Occipital lobe (tissue), 2 donors: Measurements from ENCODE around the gene UCP3. TPM values are rescaled to one million over a fixed set of nuclear protein-coding genes. Genes with fewer than 3 reads are reported as not detected.
A peak's percentile ranks its signal among the peaks of the same experiment; 100 is the strongest.

Experiments used
- DNase-seq: peaks from one replicate; lab custom pipeline; 2025; lab: John Stamatoyannopoulos, UW
- total RNA-seq: library from RNA; depleted of rRNA; stranded (reverse); fragments of >200 nt; gene quantifications from one replicate; pipeline ENCODE4 v1.2.3, GENCODE V29; 2014

Gene UCP3
- total RNA-seq, 1 donor from 2014 or later: 0.62 TPM

DNA sequence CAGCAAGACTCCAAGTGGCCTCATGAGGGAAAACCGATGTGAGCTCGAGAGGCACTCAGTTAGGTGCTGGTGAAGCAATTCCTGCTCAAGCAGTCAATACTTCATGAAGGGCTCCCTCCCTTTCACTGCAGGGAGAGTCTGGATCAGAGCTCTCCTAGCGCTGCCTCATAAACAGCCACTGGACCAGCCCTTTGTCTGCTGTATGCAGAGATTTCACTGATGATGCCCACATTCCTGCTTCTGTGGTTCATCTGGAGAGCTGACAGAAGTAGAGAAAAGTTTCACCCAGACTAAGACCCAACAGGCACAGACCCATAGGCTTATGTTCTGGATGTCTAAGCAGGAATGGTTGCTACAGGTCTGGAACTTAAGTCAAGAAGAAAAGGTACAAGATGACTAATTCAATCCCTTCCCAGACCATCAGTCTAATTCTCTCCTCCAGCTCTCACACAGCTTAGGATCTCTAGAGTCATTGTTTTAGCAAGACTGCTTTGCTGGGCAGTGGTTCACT lies 30.3 kb downstream of the UCP3 start:
- DNase-seq: no peak

DNA sequence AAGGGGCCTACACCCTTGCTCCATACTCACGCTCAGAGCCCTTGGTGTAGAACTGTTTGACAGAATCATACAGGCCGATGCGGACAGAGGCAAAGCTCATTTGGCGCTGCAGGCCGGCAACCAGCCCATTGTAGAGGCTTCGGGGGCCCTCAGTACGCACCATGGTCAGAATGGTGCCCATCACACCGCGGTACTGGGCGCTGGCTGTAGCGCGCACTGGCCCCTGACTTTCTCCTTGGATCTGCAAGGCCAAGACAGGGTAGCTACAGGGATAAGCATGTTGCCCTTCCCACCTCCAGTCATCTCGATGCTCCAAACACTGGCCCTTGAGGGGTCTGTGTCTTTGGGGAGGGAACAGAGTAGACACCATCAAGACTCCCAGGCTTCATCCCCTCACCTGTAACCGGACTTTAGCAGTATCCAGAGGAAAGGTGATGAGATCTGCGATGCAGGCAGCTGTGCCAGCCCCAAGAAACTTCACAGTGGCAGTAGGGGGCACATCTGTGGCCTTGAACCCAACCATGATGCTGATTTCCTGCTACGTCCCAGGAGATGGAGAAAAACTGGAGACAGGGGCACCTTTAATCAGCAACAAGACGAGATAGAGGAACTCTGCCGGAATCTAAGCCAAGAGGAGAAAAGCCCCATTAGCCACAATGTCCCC lies 30.9 kb downstream of the UCP3 start:
- DNase-seq: no peak

DNA sequence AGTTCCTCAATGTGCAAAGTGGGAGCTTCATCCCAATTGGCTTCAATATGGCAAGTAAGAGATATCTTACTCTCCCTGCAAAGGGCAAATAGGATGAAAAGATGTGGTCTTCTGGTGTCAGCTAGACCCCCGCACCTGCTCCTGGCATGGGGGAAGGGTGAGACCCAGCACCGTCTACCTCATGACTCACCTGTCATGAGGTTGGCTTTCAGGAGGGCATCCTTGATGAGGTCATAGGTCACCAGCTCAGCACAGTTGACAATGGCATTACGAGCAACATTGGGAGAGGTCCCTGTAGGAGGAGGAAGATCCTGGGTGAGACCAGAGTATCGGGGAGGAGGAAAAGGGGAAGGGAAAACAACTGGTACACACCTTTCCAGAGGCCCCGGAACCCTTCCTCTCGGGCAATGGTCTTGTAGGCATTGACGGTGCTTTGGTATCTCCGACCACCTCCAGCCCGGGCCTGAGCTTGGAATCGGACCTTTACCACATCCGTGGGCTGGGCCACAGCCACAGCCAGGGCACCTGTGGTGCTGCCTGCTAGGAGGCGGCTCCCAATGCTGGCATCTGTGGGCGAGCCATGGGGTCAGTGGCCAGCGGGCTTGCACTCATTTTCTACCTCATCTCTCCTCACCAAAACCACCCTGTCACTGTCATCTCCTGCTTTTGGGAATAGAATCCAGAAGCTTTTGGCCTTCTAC lies 32.3 kb downstream of the UCP3 start:
- no peak for DNase-seq

DNA sequence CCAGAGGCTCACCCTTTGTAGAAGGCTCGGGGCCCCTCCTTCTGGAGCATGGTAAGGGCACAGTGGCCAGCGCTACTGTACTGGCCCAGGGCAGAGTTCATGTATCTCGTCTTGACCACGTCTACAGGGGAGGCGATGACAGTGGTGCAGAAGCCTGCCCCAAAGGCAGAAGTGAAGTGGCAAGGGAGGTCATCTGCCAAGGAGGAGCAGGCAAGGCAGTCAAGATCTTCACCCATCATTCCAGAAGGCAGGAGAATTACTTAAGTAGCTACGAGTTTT lies 33.5 kb downstream of the UCP3 start:
- DNase-seq: no peak

DNA sequence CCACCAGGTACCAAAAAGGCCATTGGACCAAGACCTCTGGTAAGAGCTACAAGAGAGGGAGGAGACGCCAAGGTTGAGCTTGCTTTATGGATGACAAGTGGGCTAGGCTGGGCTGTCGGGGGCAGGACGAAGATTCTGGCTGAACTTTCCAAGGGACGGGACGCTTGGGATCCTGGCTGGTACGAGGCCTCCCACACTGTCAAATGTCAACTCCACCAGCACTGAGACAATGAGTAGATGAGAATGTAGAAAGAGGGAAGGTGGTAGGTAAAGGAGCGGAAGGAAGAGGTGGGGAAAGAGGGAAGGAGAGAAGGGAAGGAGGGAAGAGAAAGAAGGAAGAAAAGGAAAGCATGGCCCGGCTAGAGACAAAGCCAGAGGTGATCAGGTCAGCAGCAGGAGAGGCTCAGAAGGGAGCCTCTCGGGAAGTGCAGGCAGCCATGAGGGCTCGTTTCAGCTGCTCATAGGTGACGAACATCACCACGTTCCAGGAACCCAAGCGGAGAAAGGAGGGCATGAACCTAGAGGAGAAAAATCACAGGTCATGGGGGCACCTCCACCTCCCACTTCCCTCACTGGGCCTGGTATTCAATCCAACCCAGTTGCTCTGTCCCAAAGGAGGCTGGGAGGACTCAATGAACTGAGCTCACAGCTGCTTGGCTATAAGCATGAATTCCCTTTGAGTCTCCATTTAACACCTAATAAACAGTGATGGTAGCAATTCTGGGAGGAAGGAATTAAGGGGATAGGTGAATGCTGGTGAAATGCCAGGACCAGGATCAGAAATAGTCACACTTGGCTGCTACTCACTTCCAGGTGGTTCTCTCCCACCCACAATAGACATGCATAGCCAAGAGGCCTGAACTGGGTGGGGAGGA lies 34.0 kb downstream of the UCP3 start:
- no peak for DNase-seq

DNA sequence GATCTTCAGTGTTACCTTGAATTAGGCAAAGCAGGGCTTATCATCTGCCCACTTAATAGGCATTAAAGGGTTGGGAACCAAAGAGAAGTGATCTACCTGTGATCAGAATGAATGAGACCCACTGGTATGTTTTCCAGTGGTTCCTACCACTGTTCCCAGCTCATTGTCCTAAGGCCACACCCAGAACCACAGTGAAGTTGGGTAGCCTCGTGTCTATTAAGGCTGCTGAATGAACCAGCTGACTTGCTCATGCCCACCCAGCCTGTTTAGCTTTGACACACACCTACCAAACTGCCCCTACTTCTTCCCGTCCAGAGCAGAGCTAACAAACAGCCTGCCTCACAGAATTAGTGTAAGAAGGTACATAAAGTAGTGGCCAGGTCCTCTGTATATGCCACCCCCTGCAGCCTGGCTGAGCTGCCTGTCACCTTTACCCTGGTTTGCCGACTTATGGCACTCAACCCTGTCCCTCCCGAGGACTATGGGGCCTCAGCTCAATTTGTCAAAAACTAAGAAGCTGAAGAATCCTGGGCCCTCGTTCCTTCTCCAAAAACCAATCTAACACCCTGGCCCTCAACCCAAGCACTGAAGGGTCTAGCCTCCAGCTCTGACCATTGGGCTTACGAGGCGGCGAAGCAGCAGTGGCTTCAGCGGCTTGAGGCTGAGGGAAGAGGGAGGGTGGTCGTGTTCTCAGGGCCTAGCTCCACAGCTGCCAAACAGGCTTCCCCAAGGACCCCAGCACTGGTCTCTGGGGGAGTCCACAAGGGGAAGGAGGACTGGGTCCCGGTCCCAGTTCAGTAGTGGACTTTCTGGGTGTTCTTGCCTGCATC lies 36.0 kb downstream of the UCP3 start:
- no peak for DNase-seq

DNA sequence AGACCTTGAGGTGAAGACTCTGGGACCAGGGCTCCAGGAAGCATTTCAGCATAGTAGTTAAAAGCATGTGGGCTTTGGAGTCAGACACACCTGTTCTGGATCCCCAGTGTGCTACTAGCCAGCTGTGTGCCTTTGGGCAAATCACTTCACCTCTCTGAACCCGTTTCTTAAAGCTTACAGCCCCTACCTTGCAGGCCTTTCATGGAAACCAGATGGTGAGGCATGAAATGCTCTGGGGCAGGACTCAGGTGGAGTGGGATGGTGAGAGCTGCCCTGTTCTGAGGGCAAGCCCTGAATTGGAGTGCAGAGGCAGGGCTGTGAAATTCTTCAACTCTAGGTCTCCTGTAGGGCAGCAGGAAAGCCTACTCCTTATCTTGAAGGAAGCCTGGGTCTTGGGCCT lies 36.7 kb downstream of the UCP3 start:
- no peak for DNase-seq

DNA sequence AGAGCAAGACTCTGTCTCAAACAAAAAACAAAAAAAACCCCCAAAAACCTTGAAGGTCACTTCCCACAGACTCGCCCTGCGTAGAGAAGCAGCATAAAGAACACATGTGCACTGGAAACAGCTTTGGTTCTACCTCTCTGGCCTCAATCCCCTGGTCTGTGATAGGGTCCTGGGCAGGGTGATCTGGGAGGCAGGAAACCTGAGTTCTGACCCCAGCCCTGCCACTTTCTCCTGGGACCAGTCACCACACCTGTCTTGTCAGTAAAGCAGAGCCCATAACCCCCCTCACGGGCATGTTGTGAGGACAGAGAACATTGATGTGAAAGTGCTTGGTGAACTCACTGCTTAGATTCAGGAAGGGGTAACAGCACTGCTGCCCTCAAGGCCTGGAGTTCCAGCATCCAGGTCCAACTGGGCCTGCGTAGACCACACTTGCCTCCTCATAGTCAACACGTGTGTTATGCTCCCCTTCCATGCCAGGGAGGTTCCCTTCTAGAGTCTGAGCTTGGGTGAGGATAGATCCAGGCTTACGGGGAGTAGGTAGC lies 37.6 kb downstream of the UCP3 start:
- DNase-seq: no peak

DNA sequence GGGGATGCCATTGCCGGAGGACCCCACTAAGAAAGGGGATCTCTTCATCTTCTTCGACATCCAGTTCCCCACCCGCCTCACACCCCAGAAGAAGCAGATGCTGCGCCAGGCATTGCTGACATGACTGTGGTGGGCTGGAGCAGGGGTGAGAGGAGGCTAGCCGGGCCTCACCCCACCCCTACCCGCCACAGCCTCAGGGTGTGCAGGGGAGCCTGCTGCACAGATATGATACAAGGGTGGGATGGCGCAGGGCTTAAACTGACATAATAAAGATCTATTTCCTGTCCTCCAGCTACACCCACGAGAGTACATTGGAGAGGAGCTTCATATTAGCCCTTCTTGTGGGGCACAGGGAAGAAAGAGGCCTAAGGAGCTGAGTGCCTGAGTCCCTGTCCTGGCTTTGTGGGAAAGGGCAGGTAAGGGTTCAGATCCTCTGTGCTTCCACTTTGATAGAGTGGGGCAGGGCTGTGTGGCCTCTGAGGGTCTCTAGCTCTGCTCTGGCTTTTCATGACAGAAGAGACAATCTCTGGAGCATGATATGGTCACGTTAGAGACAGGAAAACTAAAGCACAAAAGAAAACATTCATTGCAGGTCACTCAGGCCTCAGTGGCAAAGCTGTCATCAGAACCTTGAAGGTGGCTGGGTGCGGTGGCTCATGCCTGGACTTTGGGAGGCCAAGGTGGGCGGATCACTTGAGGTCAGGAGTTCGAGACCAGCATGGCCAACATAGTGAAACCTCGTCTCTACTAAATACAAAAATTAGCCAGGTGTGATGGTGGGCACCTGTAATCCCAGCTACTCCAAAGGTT lies 38.7 kb downstream of the UCP3 start:
- DNase-seq: no peak

DNA sequence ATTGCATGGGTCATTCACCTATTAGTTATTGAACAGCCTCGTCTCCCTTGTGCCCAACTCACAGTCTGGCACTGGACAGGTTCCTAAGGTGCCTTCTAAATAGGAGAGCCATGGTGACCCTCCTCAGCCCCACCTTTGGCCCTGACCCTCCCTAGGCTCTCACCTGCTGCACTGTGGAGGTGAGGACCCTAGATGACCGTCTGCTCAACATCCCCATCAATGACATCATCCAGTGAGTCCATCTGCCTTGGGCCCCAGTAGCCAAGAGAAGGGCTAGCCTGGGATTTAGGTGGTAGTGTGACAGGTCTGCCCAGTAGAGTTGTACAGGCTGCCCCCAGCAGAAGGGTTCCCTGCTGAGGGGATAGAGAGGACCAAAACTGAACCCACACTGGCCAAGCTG lies 39.8 kb downstream of the UCP3 start:
- DNase-seq: no peak

DNA sequence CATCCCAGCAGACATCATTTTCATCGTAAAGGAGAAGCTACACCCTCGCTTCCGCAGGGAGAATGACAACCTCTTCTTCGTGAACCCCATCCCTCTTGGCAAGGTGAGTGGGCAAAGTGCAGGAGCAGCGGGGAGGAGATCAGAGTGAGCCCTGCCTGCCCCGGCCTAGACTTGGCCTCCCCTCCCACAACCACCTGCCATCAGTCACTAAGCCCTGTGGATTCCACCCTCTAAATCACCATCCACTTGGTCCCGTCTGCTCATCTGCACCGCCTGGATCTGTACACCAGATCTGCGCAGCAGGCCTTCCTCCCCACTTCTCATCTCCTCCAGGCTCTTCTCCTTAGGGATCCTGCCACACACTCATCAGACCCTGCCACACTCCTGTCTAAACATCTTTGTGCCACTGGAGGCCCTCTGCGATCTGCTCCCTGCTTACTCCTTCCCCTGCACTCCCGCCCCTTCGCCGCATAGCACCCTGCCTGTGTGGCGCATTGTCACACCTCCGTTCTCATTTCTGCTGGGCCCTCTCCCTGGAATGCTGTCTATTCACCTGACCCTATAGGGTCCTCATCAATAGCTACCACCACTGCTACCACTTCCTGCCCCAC lies 40.4 kb downstream of the UCP3 start:
- no peak for DNase-seq

DNA sequence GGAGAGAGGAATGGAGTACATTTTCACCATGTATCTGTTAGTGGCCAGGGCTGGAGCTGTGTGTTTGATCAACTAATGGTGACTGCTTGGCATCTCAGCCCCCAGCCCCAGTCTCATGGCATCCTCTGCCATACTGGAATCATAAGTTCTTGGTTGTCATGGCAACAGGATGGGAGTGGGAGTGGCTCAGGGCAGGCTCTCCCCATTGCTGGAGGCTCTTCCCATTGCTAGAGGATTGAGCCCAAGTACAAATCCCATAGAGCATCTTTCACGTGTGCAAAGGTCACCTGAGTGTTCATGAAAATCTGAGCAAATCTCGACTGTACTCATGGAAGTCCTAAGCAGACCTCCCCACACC lies 43.1 kb downstream of the UCP3 start:
- DNase-seq: no peak

DNA sequence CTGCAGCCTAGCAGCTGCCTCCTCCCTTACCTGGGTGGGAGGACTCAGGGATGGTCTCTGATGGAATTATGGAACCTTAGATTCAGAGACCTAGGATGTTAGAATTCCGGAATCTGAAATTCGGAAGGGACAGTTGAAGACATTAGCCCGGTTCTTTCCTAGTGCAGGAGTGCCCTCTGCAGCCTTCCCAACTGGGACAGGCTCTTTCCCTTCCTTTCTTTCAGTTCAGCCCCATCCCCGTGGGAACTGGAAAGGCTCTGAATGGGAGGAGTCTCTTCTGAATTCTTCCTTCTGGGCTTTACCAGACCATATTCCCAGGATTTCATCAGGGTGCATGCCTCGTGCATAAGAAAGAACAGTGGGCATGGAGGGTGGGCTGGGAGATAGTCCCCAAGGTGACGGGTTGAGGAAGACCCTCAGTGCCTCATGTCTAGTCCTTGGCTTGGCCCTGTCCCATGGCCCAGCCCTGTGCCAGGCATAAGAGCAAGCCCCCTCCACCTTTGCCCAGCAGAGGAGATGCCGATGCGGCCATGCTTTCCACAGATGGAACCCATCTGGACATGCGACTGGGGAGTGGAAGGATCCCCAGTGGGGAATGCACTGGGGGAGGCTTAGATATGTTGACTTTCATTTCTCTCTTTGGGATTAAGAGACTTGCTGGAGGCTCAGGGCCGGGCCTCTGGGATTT lies 43.7 kb downstream of the UCP3 start:
- DNase-seq: no peak

DNA sequence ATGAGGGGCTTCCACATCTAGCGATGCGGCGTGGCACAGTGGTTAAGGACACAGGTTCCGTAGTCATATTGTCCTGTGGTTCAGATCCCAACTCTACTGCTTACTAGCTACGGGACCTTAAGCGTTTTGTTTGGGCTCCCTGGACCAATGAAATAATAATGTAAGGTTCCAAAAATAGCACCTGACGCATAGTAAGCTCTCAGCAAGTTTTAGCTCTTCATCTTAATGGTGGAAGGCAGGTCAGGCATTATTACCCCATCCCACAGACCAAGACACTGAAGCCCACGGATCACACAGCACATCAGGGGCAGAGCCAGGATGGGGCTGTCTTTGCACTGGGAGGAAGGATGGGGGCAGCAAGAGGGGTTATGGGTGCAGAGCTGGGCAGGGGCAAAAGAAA lies 45.0 kb downstream of the UCP3 start:
- DNase-seq: no peak

DNA sequence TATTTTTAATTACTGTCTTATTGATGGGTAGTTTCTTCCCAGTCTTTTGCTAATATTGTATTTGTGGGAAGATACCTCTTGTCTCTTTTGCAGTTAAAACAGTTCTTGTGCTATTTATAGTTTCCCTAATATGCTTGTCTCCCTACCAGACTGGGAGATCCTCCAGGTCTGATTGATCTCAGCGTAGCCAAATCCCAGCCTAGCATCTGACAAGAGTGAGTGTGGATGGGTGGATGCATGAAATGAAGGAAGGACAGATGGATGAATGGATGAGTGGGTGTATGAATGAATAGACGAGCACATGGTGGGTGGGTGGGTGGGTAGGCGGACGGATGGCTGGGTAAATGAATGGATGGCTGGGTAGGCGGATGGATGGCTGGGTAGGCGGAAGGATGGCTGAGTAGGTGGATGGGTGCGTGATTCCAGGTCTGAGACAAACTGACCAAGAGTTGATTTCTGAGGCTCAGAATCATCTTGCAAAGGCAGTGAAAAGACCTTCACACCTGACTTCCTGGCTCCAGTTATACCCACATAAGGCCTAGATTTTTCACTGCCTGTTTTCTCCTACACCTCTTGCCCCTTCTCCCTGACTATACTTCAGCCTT lies 46.7 kb downstream of the UCP3 start:
- no peak for DNase-seq

DNA sequence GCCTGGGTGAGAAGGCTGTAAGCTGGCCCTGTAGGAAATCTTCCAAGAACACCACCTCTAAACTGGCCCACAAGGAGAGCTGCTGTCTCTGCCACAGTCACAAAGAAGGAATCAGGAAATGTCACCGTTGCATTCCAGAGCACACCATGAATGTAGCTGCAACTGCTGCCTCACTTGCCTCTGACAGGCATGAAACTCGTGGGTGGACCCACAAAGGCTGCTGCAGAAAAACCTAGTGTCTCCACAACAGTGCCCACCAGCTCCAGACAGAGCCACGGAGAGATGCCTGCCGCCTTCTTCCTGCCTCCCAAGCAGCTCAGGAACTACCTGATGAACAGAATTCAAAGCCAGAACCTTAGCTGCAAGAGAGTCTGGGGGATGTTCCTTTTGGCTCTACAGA lies 47.6 kb downstream of the UCP3 start:
- peak; percentile 24 for DNase-seq

DNA sequence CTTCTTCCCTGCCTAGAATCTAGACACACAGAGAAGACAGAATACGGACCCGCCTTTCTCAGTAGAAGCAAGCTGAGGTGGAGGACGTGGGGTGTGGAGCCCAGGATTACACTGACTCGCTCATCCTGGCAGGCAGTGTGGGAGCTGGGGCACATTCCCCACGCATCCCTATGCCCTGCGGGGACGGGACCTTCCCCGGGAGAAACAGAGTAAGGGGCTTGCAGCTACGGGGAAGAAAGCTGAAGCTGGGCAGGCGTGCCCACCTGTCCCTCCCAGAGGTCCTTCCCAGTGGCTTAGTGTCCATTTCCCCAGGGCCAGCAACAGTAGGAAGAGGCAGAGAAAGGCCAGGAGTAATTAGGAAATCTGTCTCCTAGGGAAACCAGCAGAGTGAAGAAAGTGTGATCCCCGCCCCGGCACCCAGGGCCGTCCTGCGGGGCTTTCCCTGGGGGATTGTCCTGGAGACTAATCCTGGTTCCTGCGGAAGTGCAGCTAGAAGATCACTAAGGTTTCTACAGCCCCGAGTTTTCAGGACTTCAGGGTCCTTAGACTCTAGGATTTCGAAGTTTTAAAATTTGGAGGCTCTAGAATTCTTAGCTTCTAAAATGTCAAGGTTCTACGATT lies 50.3 kb downstream of the UCP3 start:
- no peak for DNase-seq

DNA sequence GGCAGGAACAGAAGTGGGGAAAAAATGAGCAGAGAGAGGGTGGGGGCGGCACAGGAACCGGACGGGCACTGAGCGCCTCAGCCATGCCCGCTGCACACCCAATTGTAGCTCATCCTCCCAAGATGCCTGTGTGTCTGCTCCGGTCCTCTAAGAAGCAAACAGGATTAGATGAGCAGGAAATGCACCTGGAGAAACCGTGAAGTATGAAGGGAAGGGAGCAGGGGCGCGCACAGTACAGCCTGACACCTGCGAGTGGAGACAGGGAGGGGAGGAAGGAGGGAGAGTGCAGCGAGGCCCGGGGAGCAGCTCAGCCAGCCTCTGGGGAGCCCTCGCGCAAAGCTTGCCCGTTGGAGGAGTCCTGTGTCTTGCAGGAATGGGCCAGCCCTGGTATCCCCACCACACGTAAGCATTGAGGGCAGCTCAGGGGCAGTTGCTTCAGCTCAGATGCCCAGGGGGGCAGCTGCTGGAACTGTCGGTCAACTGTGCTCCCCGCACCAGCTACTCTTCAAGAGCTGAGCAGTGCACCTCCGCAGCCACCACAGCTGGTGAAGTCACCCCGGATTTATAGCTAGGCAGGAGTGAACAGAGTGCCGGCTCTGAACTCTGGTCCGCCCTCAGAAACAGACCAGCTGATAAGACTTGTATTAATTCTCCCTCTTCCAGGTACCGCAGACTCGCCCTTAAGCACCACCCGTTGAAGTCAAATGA lies 51.1 kb downstream of the UCP3 start:
- no peak for DNase-seq
